Measurements from ENCODE around the gene HMX1. TPM values are rescaled to one million over a fixed set of nuclear protein-coding genes. Genes with fewer than 3 reads are reported as not detected.

Gene HMX1
- total RNA-seq, 1 donor from 2014 or later: not detected

GRCh38 chr4:8866421-8866820 lies 5.2 kb downstream of the HMX1 start:
- H3K27me3 ChIP-seq (ENCODE audit: control insufficient read depth, insufficient read depth, low read length): peaks cover 94% of the 10 kb centered on the region
- no peak for TF ChIP-seq CTCF (IDR thresholded peaks at IDR 0.05; ENCODE audit: insufficient read depth, low read length, poor library complexity, severe bottlenecking)
- DNase-seq (ENCODE audit: low read depth): no peak
- no peak overlapping the region for H3K4me3 ChIP-seq (ENCODE audit: low read depth, low read length)
- no peaks in the 10 kb centered on the region for H3K36me3 ChIP-seq (ENCODE audit: control insufficient read depth, insufficient read depth, low read length)

GRCh38 chr4:8865681-8866310 lies 5.8 kb downstream of the HMX1 start:
- no peaks in the 10 kb centered on the region for H3K36me3 ChIP-seq (ENCODE audit: control insufficient read depth, insufficient read depth, low read length)
- TF ChIP-seq CTCF (IDR thresholded peaks at IDR 0.05; ENCODE audit: insufficient read depth, low read length, poor library complexity, severe bottlenecking): no peak
- H3K27me3 ChIP-seq (ENCODE audit: control insufficient read depth, insufficient read depth, low read length): peaks cover 98% of the 10 kb centered on the region
- no peak for DNase-seq (ENCODE audit: low read depth)
- no peak overlapping the region for H3K4me3 ChIP-seq (ENCODE audit: low read depth, low read length)

GRCh38 chr4:8864912-8865680 lies 6.5 kb downstream of the HMX1 start:
- no peak for DNase-seq (ENCODE audit: low read depth)
- Histone ChIP-seq H3K36me3 (ENCODE audit: control insufficient read depth, insufficient read depth, low read length) (no peaks in the 10 kb centered on the region), H3K27me3 (ENCODE audit: control insufficient read depth, insufficient read depth, low read length) (peaks cover 97% of the 10 kb centered on the region), H3K4me3 (ENCODE audit: low read depth, low read length) (no peak overlapping the region)
- TF ChIP-seq CTCF (IDR thresholded peaks at IDR 0.05; ENCODE audit: insufficient read depth, low read length, poor library complexity, severe bottlenecking): no peak

- DNase-seq (ENCODE audit: low read depth): no peak
- Histone ChIP-seq H3K27me3 (ENCODE audit: control insufficient read depth, insufficient read depth, low read length) (peaks cover 97% of the 10 kb centered on the region), H3K4me3 (ENCODE audit: low read depth, low read length) (no peak overlapping the region), H3K36me3 (ENCODE audit: control insufficient read depth, insufficient read depth, low read length) (no peaks in the 10 kb centered on the region)
- no peak for TF ChIP-seq CTCF (IDR thresholded peaks at IDR 0.05; ENCODE audit: insufficient read depth, low read length, poor library complexity, severe bottlenecking)
These were observed 7.7 kb downstream of the HMX1 start for GRCh38 chr4:8863686-8864682.

- peaks cover 97% of the 10 kb centered on the region for H3K27me3 ChIP-seq (ENCODE audit: control insufficient read depth, insufficient read depth, low read length)
- no peaks in the 10 kb centered on the region for H3K36me3 ChIP-seq (ENCODE audit: control insufficient read depth, insufficient read depth, low read length)
- TF ChIP-seq CTCF (IDR thresholded peaks at IDR 0.05; ENCODE audit: insufficient read depth, low read length, poor library complexity, severe bottlenecking): no peak
- H3K4me3 ChIP-seq (ENCODE audit: low read depth, low read length): no peak overlapping the region
- no peak for DNase-seq (ENCODE audit: low read depth)
These were observed 8.6 kb downstream of the HMX1 start for GRCh38 chr4:8862800-8863685.
